H1 (cell line): ENCODE results near the gene MAGI3. TPM values are rescaled to one million over a fixed set of nuclear protein-coding genes. Genes with fewer than 3 reads are reported as not detected.

Experiments
- CTCF ChIA-PET: fragments of 300-600 bp; sonication (Branson Sonifier 250); formaldehyde crosslinking; loops from one replicate; lab custom pipeline; 2021; ENCODE audit not compliant: partially characterized antibody; lab: Charles Lee
- POLR2A ChIA-PET: fragments of 300-600 bp; sonication (Branson Sonifier 250); formaldehyde crosslinking; loops from one replicate; lab custom pipeline; 2021; ENCODE audit warnings: inconsistent platforms; ENCODE audit not compliant: partially characterized antibody; lab: Charles Lee
- DNase-seq, 2 experiments: peaks; one replicate each; pipeline versions ENCODE4 v3.0.0 to v3.0.0-alpha.2; 2010 to 2022; ENCODE audit warnings: low spot score in 2 of 2, low read depth in 1 of 2, mixed read lengths in 1 of 2
- FAIRE-seq: peaks from 2 replicates; lab custom pipeline; 2011; peaks lifted over from hg19 to GRCh38; lab: Jason Lieb, UNC
- H2AFZ ChIP-seq: 2 replicates; pipeline ENCODE4 v1.8.1; 2012; ENCODE audit warnings: low read length, inconsistent platforms
- H2AK5ac ChIP-seq: 2 replicates; pipeline ENCODE4 v1.6.1; 2013; ENCODE audit warnings: low read depth, low read length
- H2BK120ac ChIP-seq: replicated peaks from 2 replicates; pipeline ENCODE3; 2013; ENCODE audit warnings: low read depth, low read length, inconsistent platforms
- H2BK12ac ChIP-seq: 2 replicates; pipeline ENCODE4 v1.6.1; 2013; ENCODE audit warnings: low read depth, low read length
- H2BK15ac ChIP-seq: 2 replicates; pipeline ENCODE4 v1.6.1; 2013; ENCODE audit warnings: low read length
- H2BK20ac ChIP-seq: 2 replicates; pipeline ENCODE4 v1.6.1; 2013; ENCODE audit warnings: low read length
- H2BK5ac ChIP-seq: 2 replicates; pipeline ENCODE4 v1.6.1; 2013; ENCODE audit warnings: low read depth, low read length
- H3K14ac ChIP-seq: 2 replicates; pipeline ENCODE4 v1.6.1; 2013; ENCODE audit warnings: inconsistent platforms; ENCODE audit not compliant: insufficient read length
- H3K18ac ChIP-seq: 2 replicates; pipeline ENCODE4 v1.6.1; 2013; ENCODE audit warnings: low read length; ENCODE audit errors: extremely low read depth
- H3K23ac ChIP-seq: 2 replicates; pipeline ENCODE4 v1.6.1; 2013; ENCODE audit warnings: inconsistent platforms; ENCODE audit not compliant: insufficient read length
- H3K23me2 ChIP-seq: 2 replicates; pipeline ENCODE4 v1.6.1; 2013; ENCODE audit warnings: low read depth, low read length
- H3K27ac ChIP-seq: 2 replicates; pipeline ENCODE4 v1.6.1; 2011; ENCODE audit warnings: low read depth, low read length, inconsistent platforms
- H3K27me3 ChIP-seq, 4 experiments: replicated peaks in 1 of 4; 1 replicate in 1 of 4; 2 replicates in 3 of 4; pipeline versions ENCODE4 v1.6.1 to v1.8.1; 2011 to 2013; ENCODE audit warnings: low read length in 3 of 4, mild to moderate bottlenecking in 3 of 4, inconsistent platforms in 2 of 4, mixed read lengths in 2 of 4, moderate library complexity in 1 of 4; ENCODE audit not compliant: control insufficient read depth in 3 of 4, insufficient read depth in 3 of 4; ENCODE audit errors: extremely low read depth in 1 of 4
- H3K36me3 ChIP-seq, 4 experiments: 2 replicates each; pipeline versions ENCODE4 v1.6.1 to v1.8.1; 2011 to 2013; ENCODE audit warnings: mild to moderate bottlenecking in 4 of 4, low read length in 3 of 4, moderate library complexity in 2 of 4, control low read depth in 1 of 4, inconsistent platforms in 1 of 4; ENCODE audit not compliant: insufficient read depth in 4 of 4, control insufficient read depth in 2 of 4
- H3K4ac ChIP-seq: replicated peaks from 2 replicates; pipeline ENCODE3; 2013; ENCODE audit warnings: low read length, low read depth, mixed read lengths, inconsistent platforms; ENCODE audit not compliant: insufficient read length
- H3K4me1 ChIP-seq, 4 experiments: replicated peaks in 1 of 4; 1 replicate in 1 of 4; 2 replicates in 3 of 4; pipeline versions ENCODE4 v1.6.1 to v1.8.1; 2011 to 2013; ENCODE audit warnings: low read length in 3 of 4, inconsistent platforms in 2 of 4, mixed read lengths in 1 of 4; ENCODE audit not compliant: insufficient read depth in 4 of 4, control insufficient read depth in 3 of 4
- H3K4me2 ChIP-seq, 2 experiments: 2 replicates each; pipeline versions ENCODE4 v1.6.1 to v1.8.1; 2011 to 2013; ENCODE audit warnings: low read depth in 2 of 2, low read length in 2 of 2, control low read depth in 1 of 2, inconsistent platforms in 1 of 2, mild to moderate bottlenecking in 1 of 2; ENCODE audit not compliant: insufficient read depth in 1 of 2
- H3K4me3 ChIP-seq, 4 experiments: fragments of 200-600, 300-600 bp in 1 of 4; sonication (generic), shearing (Covaris generic), sonication (Bioruptor Twin) in 1 of 4; 2 replicates each; pipeline versions ENCODE4 v1.5.1 to v1.8.1; 2011 to 2016; ENCODE audit warnings: low read length in 4 of 4, low read depth in 3 of 4, control low read depth in 2 of 4, inconsistent platforms in 2 of 4, mild to moderate bottlenecking in 2 of 4, mixed read lengths in 1 of 4, moderate library complexity in 1 of 4; ENCODE audit not compliant: insufficient read depth in 2 of 4; ENCODE audit errors: extremely low read depth in 1 of 4
- H3K56ac ChIP-seq: replicated peaks from 2 replicates; pipeline ENCODE3; 2013; ENCODE audit warnings: low read depth, mild to moderate bottlenecking, mixed read lengths, low read length, inconsistent platforms; ENCODE audit not compliant: insufficient read length
- H3K79me1 ChIP-seq: 2 replicates; pipeline ENCODE4 v1.6.1; 2013; ENCODE audit warnings: low read depth, low read length, control low read depth
- H3K79me2 ChIP-seq, 2 experiments: 2 replicates each; pipeline versions ENCODE4 v1.6.1 to v1.8.1; 2012 to 2013; ENCODE audit warnings: low read length in 2 of 2, mild to moderate bottlenecking in 2 of 2, inconsistent platforms in 1 of 2; ENCODE audit not compliant: insufficient read depth in 2 of 2, control insufficient read depth in 1 of 2
- H3K9ac ChIP-seq, 4 experiments: replicated peaks in 1 of 4; 1 replicate in 1 of 4; 2 replicates in 3 of 4; pipeline versions ENCODE4 v1.6.1 to v1.8.1; 2011 to 2013; ENCODE audit warnings: low read depth in 3 of 4, low read length in 3 of 4, control low read depth in 2 of 4, mild to moderate bottlenecking in 2 of 4, moderate library complexity in 2 of 4, inconsistent platforms in 1 of 4; ENCODE audit errors: extremely low read depth in 1 of 4
- H3K9me3 ChIP-seq, 2 experiments: 2 replicates each; pipeline versions ENCODE4 v1.6.1 to v1.8.1; 2012 to 2013; ENCODE audit warnings: mild to moderate bottlenecking in 2 of 2, moderate library complexity in 2 of 2, control low read depth in 1 of 2, inconsistent platforms in 1 of 2, low read depth in 1 of 2, low read length in 1 of 2, mixed read lengths in 1 of 2; ENCODE audit not compliant: insufficient read depth in 2 of 2
- H4K20me1 ChIP-seq, 2 experiments: replicated peaks in 1 of 2; 2 replicates each; pipeline versions ENCODE3 to v1.8.1; 2011 to 2013; ENCODE audit warnings: inconsistent platforms in 2 of 2, low read length in 2 of 2, mild to moderate bottlenecking in 1 of 2; ENCODE audit not compliant: insufficient read depth in 2 of 2, control insufficient read depth in 1 of 2
- H4K5ac ChIP-seq: 2 replicates; pipeline ENCODE4 v1.6.1; 2013; ENCODE audit warnings: low read length, low read depth, mixed read lengths, inconsistent platforms; ENCODE audit not compliant: insufficient read length
- H4K8ac ChIP-seq: 2 replicates; pipeline ENCODE4 v1.8.0; 2013; ENCODE audit warnings: mild to moderate bottlenecking, moderate library complexity, low read length, inconsistent platforms; ENCODE audit not compliant: insufficient read depth; ENCODE audit errors: extremely low read depth
- H4K91ac ChIP-seq: replicated peaks from 2 replicates; pipeline ENCODE3; 2013; ENCODE audit warnings: low read length, mixed read lengths, inconsistent platforms; ENCODE audit not compliant: insufficient read length
- CBX5 ChIP-seq: fragments of 300-800, 300-1000 bp; sonication (generic); IDR thresholded peaks from 2 replicates; pipeline ENCODE4 v1.7.1; 2016; ENCODE audit warnings: antibody characterized with exemption, low read length, low read depth
- CHD2 ChIP-seq: IDR thresholded peaks from 2 replicates; pipeline ENCODE4 v1.6.1; 2012; ENCODE audit warnings: low read length, improper control_type of control experiment
- EGR1 ChIP-seq: IDR thresholded peaks from 2 replicates; pipeline ENCODE4 v1.6.1; 2011; ENCODE audit warnings: low read depth, low read length, borderline replicate concordance
- GTF2F1 ChIP-seq: IDR thresholded peaks from 2 replicates; pipeline ENCODE4 v1.6.1; 2012; ENCODE audit warnings: low read depth, low read length, improper control_type of control experiment, borderline replicate concordance
- HDAC2 ChIP-seq, 2 experiments: fragments of 300-600 bp in 1 of 2; sonication (generic) in 1 of 2; IDR thresholded peaks; 2 replicates each; pipeline ENCODE4 v1.6.1; 2011 to 2012; ENCODE audit warnings: low read depth in 2 of 2, low read length in 2 of 2, mild to moderate bottlenecking in 2 of 2, moderate library complexity in 2 of 2, borderline replicate concordance in 1 of 2, inconsistent platforms in 1 of 2
- HDAC6 ChIP-seq: IDR thresholded peaks from one replicate; pipeline ENCODE4 v1.7.1; 2012; ENCODE audit warnings: low read depth, mild to moderate bottlenecking, inconsistent platforms, low read length, moderate library complexity
- NRF1 ChIP-seq: IDR thresholded peaks from 2 replicates; pipeline ENCODE4 v1.6.1; 2011; ENCODE audit warnings: mild to moderate bottlenecking, low read depth, low read length, improper control_type of control experiment
- RFX5 ChIP-seq: IDR thresholded peaks from 2 replicates; pipeline ENCODE4 v1.6.1; 2011; ENCODE audit warnings: low read depth, low read length, improper control_type of control experiment, borderline replicate concordance
- SP1 ChIP-seq: IDR thresholded peaks from 2 replicates; pipeline ENCODE4 v1.6.1; 2011; ENCODE audit warnings: low read depth, low read length
- SP4 ChIP-seq: IDR thresholded peaks from 2 replicates; pipeline ENCODE4 v1.6.1; 2012; ENCODE audit warnings: low read length, inconsistent platforms
- TAF1 ChIP-seq: IDR thresholded peaks from 2 replicates; pipeline ENCODE4 v1.6.1; 2011; ENCODE audit warnings: mild to moderate bottlenecking, low read depth, low read length
- TCF12 ChIP-seq: IDR thresholded peaks from 2 replicates; pipeline ENCODE4 v1.6.1; 2011; ENCODE audit warnings: low read depth, mild to moderate bottlenecking, low read length
- USF2 ChIP-seq: IDR thresholded peaks from 2 replicates; pipeline ENCODE4 v1.6.1; 2011; ENCODE audit warnings: low read length, improper control_type of control experiment
- YY1 ChIP-seq: IDR thresholded peaks from 2 replicates; pipeline ENCODE4 v1.6.1; 2011; ENCODE audit warnings: low read depth, mild to moderate bottlenecking, low read length
- ZNF274 ChIP-seq: IDR thresholded peaks from 2 replicates; pipeline ENCODE4 v1.7.0; 2012; ENCODE audit warnings: low read length, borderline replicate concordance; ENCODE audit errors: extremely low read depth
- WGBS, 2 experiments: shearing (Covaris generic) in 1 of 2; methylation state at CpG; one replicate each; pipeline versions ENCODE4 v1.1.6 to v1.1.7; 2013 to 2015; ENCODE audit warnings: low lambda C conversion rate in 2 of 2, mixed read lengths in 2 of 2, inconsistent platforms in 1 of 2, low coverage in 1 of 2, missing lambda C conversion rate in 1 of 2; ENCODE audit not compliant: insufficient replicate concordance in 2 of 2, insufficient coverage in 1 of 2, insufficient read length in 1 of 2; ENCODE audit errors: extremely low coverage in 1 of 2, missing lambda C conversion rate in 1 of 2; 5-methylcytosine and 5-hydroxymethylcytosine counted together
- polyA plus RNA-seq, 7 experiments: library from polyadenylated mRNA; depleted of rRNA in 3 of 7; stranded (reverse) in 5 of 7; unstranded in 2 of 7; fragments of >200 nt in 5 of 7; fragments of 200-250 nt in 2 of 7; gene quantifications; 1 replicate in 5 of 7; 2 replicates in 1 of 7; 4 replicates in 1 of 7; pipeline versions ENCODE4 v1.2.1 to v1.2.3, GENCODE V29; 2011 to 2013; ENCODE audit warnings: missing spikeins in 2 of 7, mixed read lengths in 2 of 7
- total RNA-seq: library from RNA; stranded (reverse); fragmentation: NEBNext Ultra II Directional; extraction: Animal tissue kit (Norgen Biotek cat#: 25700); gene quantifications from 2 replicates; pipeline ENCODE4 v1.2.1, GENCODE V29; 2021

Gene MAGI3
- total and polyA plus RNA-seq, 2 of the 8 experiments (the other 6 are each of a cell fraction or from before 2014, with no cell fraction given): 2.3 to 7.8 TPM

- Histone ChIP-seq H3K23ac (no peak overlapping the region), H3K79me2 (no peaks in the 10 kb centered on the region), H3K4me3 (no peak overlapping the region), H3K36me3 (peaks cover 0 to 37% (median 11%) of the 10 kb centered on the region in 4 experiments; a peak in 5 of 8 replicates), H3K14ac (no peak overlapping the region), H3K27ac (no peak overlapping the region), H2AK5ac (no peak overlapping the region), H3K18ac (no peak overlapping the region), H3K9me3 (peaks cover 21 to 26% of the 10 kb centered on the region in 2 experiments; a peak in 3 of 4 replicates), H3K56ac (no peak overlapping the region), H2BK12ac (no peak overlapping the region), H4K20me1 (peaks cover 0 to 2% of the 10 kb centered on the region in 2 experiments), H2BK20ac (no peak overlapping the region), H4K91ac (no peak overlapping the region), H3K4ac (no peak overlapping the region), H3K27me3 (no peaks in the 10 kb centered on the region), H3K23me2 (no peaks in the 10 kb centered on the region), H3K9ac (no peak overlapping the region), H4K8ac (no peak overlapping the region), H2BK5ac (no peak overlapping the region), H2BK15ac (no peak overlapping the region), H2AFZ (no peak overlapping the region), H3K79me1 (no peaks in the 10 kb centered on the region), H4K5ac (no peak overlapping the region), H2BK120ac (no peak overlapping the region), H3K4me2 (no peak overlapping the region), H3K4me1 (no peaks in the 10 kb centered on the region)
- CTCF ChIA-PET: no interaction called here
- TF ChIP-seq USF2 (no peak), HDAC2 (IDR thresholded peaks at IDR 0.05; ENCODE audit: borderline replicate concordance in 1 of 2, low read depth in 2 of 2, low read length in 2 of 2) (no peak), TCF12 (no peak), ZNF274 (no peak), GTF2F1 (no peak), SP1 (no peak), NRF1 (no peak), CBX5 (no peak), SP4 (no peak), HDAC6 (no peak), CHD2 (no peak), YY1 (no peak), RFX5 (no peak), TAF1 (no peak), EGR1 (no peak)
- POLR2A ChIA-PET: no interaction called here
- no peak for DNase-seq
- no peak for FAIRE-seq
- WGBS, 2 experiments: 96% methylated on average over 2 of the region's 2 CpGs; no CpG with 5 or more reads in 1 of the 2 experiments
Measured at GRCh38 chr1:113721010-113721409, 330.7 kb downstream of the MAGI3 start.
